HG03378 (cell line): ENCODE data around the gene ANKLE1.

Source experiments
- ATAC-seq: cut with Tn5 transposase; IDR thresholded peaks from one replicate; pipeline ENCODE4 v1.9.1; 2021; ENCODE audit warnings: mild to moderate bottlenecking, moderate library complexity; ENCODE audit not compliant: unreplicated experiment

Gene ANKLE1

GRCh38 chr19:17325133-17325532 lies 43.4 kb downstream of the ANKLE1 start:
- ATAC-seq: no peak

GRCh38 chr19:17325881-17326594 lies 44.3 kb downstream of the ANKLE1 start:
- ATAC-seq: no peak

- no peak for ATAC-seq
These were observed 44.9 kb downstream of the ANKLE1 start for GRCh38 chr19:17326595-17326966.

- ATAC-seq: no peak
These were observed 45.5 kb downstream of the ANKLE1 start for GRCh38 chr19:17327068-17327653.

GRCh38 chr19:17327654-17328516 lies 46.2 kb downstream of the ANKLE1 start:
- no peak for ATAC-seq

GRCh38 chr19:17328517-17329365 lies 47.0 kb downstream of the ANKLE1 start:
- ATAC-seq: no peak

- no peak for ATAC-seq
These were observed 47.9 kb downstream of the ANKLE1 start for GRCh38 chr19:17329366-17330261.

- no peak for ATAC-seq
These were observed 48.8 kb downstream of the ANKLE1 start for GRCh38 chr19:17330262-17331044.

- no peak for ATAC-seq
These were observed 49.4 kb downstream of the ANKLE1 start for GRCh38 chr19:17331045-17331558.

GRCh38 chr19:17332360-17332676 lies 50.6 kb downstream of the ANKLE1 start:
- no peak for ATAC-seq

- no peak for ATAC-seq
These were observed 51.2 kb downstream of the ANKLE1 start for GRCh38 chr19:17332677-17333581.

GRCh38 chr19:17333611-17334413 lies 52.1 kb downstream of the ANKLE1 start:
- no peak for ATAC-seq

GRCh38 chr19:17334414-17335409 lies 53.0 kb downstream of the ANKLE1 start, which contains the start of gene ANO8:
Gene ANO8, minus strand, starts transcription at chr19:17334855. Its CDS starts 185 bp downstream, at chr19:17334670.
- peak; percentile 29 for ATAC-seq

GRCh38 chr19:17335575-17335974 lies 53.9 kb downstream of the ANKLE1 start:
- no peak for ATAC-seq
